H9 (cell line): Measurements from ENCODE around the gene YAF2. TPM values are rescaled to one million over a fixed set of nuclear protein-coding genes. Genes with fewer than 3 reads are reported as not detected.

Source experiments
- DNase-seq: peaks from one replicate; pipeline ENCODE4 v3.0.0-alpha.2; 2017
- H2AFZ ChIP-seq: one replicate; pipeline ENCODE4 v1.6.1; 2013; ENCODE audit warnings: mild to moderate bottlenecking, low read length, control low read depth, moderate library complexity
- H2AK5ac ChIP-seq: 2 replicates; pipeline ENCODE4 v1.6.1; 2013; ENCODE audit warnings: low read length, control low read depth, mixed read lengths; ENCODE audit not compliant: insufficient read length
- H2BK120ac ChIP-seq: one replicate; pipeline ENCODE4 v1.6.1; 2013; ENCODE audit warnings: low read depth, mild to moderate bottlenecking, low read length, control low read depth, inconsistent platforms; ENCODE audit not compliant: poor library complexity, severe bottlenecking
- H2BK12ac ChIP-seq: 2 replicates; pipeline ENCODE4 v1.6.1; 2013; ENCODE audit warnings: low read length, control low read depth, mixed read lengths, low read depth; ENCODE audit not compliant: insufficient read length
- H2BK15ac ChIP-seq: 2 replicates; pipeline ENCODE4 v1.6.1; 2013; ENCODE audit warnings: low read depth, low read length, control low read depth
- H2BK20ac ChIP-seq: one replicate; pipeline ENCODE4 v1.6.1; 2013; ENCODE audit warnings: low read depth, mild to moderate bottlenecking, low read length, control low read depth, inconsistent platforms; ENCODE audit not compliant: poor library complexity, severe bottlenecking
- H2BK5ac ChIP-seq: 2 replicates; pipeline ENCODE4 v1.6.1; 2013; ENCODE audit warnings: low read length, control low read depth, mixed read lengths; ENCODE audit not compliant: insufficient read length
- H3K14ac ChIP-seq: 2 replicates; pipeline ENCODE4 v1.6.1; 2013; ENCODE audit warnings: low read length, control low read depth; ENCODE audit not compliant: insufficient read depth
- H3K18ac ChIP-seq: 2 replicates; pipeline ENCODE4 v1.6.1; 2013; ENCODE audit warnings: low read depth, mild to moderate bottlenecking, mixed read lengths, low read length, control low read depth; ENCODE audit not compliant: insufficient read length
- H3K23ac ChIP-seq: 2 replicates; pipeline ENCODE4 v1.6.1; 2013; ENCODE audit warnings: low read length, control low read depth, mixed read lengths, low read depth; ENCODE audit not compliant: insufficient read length
- H3K23me2 ChIP-seq: 2 replicates; pipeline ENCODE4 v1.6.1; 2013; ENCODE audit warnings: low read depth, mild to moderate bottlenecking, mixed read lengths, low read length, control low read depth; ENCODE audit not compliant: insufficient read length, poor library complexity, severe bottlenecking
- H3K27ac ChIP-seq: 2 replicates; pipeline ENCODE4 v1.5.1; 2013; ENCODE audit warnings: low read length, control low read depth, mixed read lengths, low read depth; ENCODE audit not compliant: insufficient read length
- H3K27me3 ChIP-seq: 2 replicates; pipeline ENCODE4 v1.6.1; 2013; ENCODE audit warnings: low read length, control low read depth, inconsistent platforms; ENCODE audit not compliant: insufficient read depth
- H3K4ac ChIP-seq: 2 replicates; pipeline ENCODE4 v1.6.1; 2013; ENCODE audit warnings: low read depth, mild to moderate bottlenecking, control low read depth, inconsistent platforms, low read length, moderate library complexity
- H3K4me1 ChIP-seq: 2 replicates; pipeline ENCODE4 v1.6.1; 2013; ENCODE audit warnings: low read length, control low read depth, inconsistent platforms; ENCODE audit not compliant: insufficient read depth
- H3K4me2 ChIP-seq: 2 replicates; pipeline ENCODE4 v1.6.1; 2013; ENCODE audit warnings: low read length, control low read depth, mixed read lengths; ENCODE audit not compliant: insufficient read length, insufficient read depth
- H3K56ac ChIP-seq: 2 replicates; pipeline ENCODE4 v1.6.1; 2013; ENCODE audit warnings: low read depth, mild to moderate bottlenecking, mixed read lengths, low read length, control low read depth; ENCODE audit not compliant: insufficient read length
- H3K79me1 ChIP-seq: 2 replicates; pipeline ENCODE4 v1.6.1; 2013; ENCODE audit warnings: low read depth, mild to moderate bottlenecking, moderate library complexity, low read length, control low read depth, inconsistent platforms; ENCODE audit not compliant: insufficient read depth, poor library complexity, severe bottlenecking
- H3K79me2 ChIP-seq: 2 replicates; pipeline ENCODE4 v1.6.1; 2013; ENCODE audit warnings: low read length, control low read depth, inconsistent platforms; ENCODE audit not compliant: insufficient read depth
- H3K9ac ChIP-seq: 2 replicates; pipeline ENCODE4 v1.6.1; 2013; ENCODE audit warnings: low read length, control low read depth, mixed read lengths; ENCODE audit not compliant: insufficient read length; ENCODE audit errors: extremely low read depth
- H3K9me3 ChIP-seq: one replicate; pipeline ENCODE4 v1.6.1; 2013; ENCODE audit warnings: low read depth, low read length, inconsistent platforms; ENCODE audit not compliant: control insufficient read depth
- H3T11ph ChIP-seq: one replicate; pipeline ENCODE4 v1.6.1; 2013; ENCODE audit warnings: mild to moderate bottlenecking, low read length, control low read depth, inconsistent platforms
- H4K20me1 ChIP-seq: one replicate; pipeline ENCODE4 v1.6.1; 2013; ENCODE audit not compliant: control insufficient read depth, insufficient read length, insufficient read depth
- H4K5ac ChIP-seq: 2 replicates; pipeline ENCODE4 v1.6.1; 2013; ENCODE audit warnings: low read depth, mild to moderate bottlenecking, mixed read lengths, low read length, control low read depth; ENCODE audit not compliant: insufficient read length
- H4K8ac ChIP-seq: replicated peaks from 2 replicates; pipeline ENCODE4 v1.6.1; 2013; ENCODE audit warnings: low read length, control low read depth, mixed read lengths, low read depth; ENCODE audit not compliant: insufficient read length
- H4K91ac ChIP-seq: 2 replicates; pipeline ENCODE4 v1.6.1; 2013; ENCODE audit warnings: low read depth, mild to moderate bottlenecking, moderate library complexity, mixed read lengths, low read length, control low read depth; ENCODE audit not compliant: insufficient read length
- H3K27ac Mint-ChIP-seq, 3 experiments: 2 replicates in 2 of 3; 3 replicates in 1 of 3; pipeline ENCODE4 v1.8.0; 2020 to 2021; ENCODE audit warnings: mixed read lengths in 3 of 3, mild to moderate bottlenecking in 1 of 3, moderate library complexity in 1 of 3
- H3K27me3 Mint-ChIP-seq: 2 replicates; pipeline ENCODE4 v1.8.0; 2021; ENCODE audit warnings: low read depth, mild to moderate bottlenecking, moderate library complexity, mixed read lengths
- H3K36me3 Mint-ChIP-seq, 3 experiments: 2 replicates in 2 of 3; 3 replicates in 1 of 3; pipeline ENCODE4 v1.8.0; 2020 to 2021; ENCODE audit warnings: low read depth in 3 of 3, mixed read lengths in 3 of 3; ENCODE audit not compliant: insufficient read depth in 1 of 3
- H3K4me1 Mint-ChIP-seq, 2 experiments: 2 replicates each; pipeline ENCODE4 v1.8.0; 2020; ENCODE audit warnings: mixed read lengths in 2 of 2
- H3K4me3 Mint-ChIP-seq, 2 experiments: 2 replicates in 1 of 2; 3 replicates in 1 of 2; pipeline ENCODE4 v1.8.0; 2020 to 2021; ENCODE audit warnings: mild to moderate bottlenecking in 2 of 2, mixed read lengths in 2 of 2, moderate library complexity in 1 of 2
- H3K9me3 Mint-ChIP-seq, 2 experiments: 2 replicates in 1 of 2; 3 replicates in 1 of 2; pipeline ENCODE4 v1.8.0; 2020; ENCODE audit warnings: mild to moderate bottlenecking in 2 of 2, mixed read lengths in 2 of 2, moderate library complexity in 1 of 2
- CTCF ChIP-seq: fragments of 200-600 bp; sonication (generic); conservative IDR thresholded peaks from 3 replicates; pipeline ENCODE4 v1.8.0; 2021; ENCODE audit warnings: antibody characterized with exemption, mild to moderate bottlenecking
- WGBS: extraction: QIAGEN DNeasy Blood & Tissue Kit; methylation state at CpG from one replicate; pipeline ENCODE4 v1.1.7; 2013; ENCODE audit warnings: missing lambda C conversion rate, low lambda C conversion rate, mixed read lengths; ENCODE audit not compliant: insufficient read length; ENCODE audit errors: extremely low coverage; 5-methylcytosine and 5-hydroxymethylcytosine counted together
- total RNA-seq: library from RNA; stranded (reverse); gene quantifications from 2 replicates; pipeline ENCODE4 v1.2.1, GENCODE V29; 2021

YAF2 gene
- total RNA-seq, 1 experiment from 2014 or later: 1.9 TPM

- no peak within 1 kb of the TSS for H3K56ac ChIP-seq
- H3K4me2 ChIP-seq: peak within 1 kb of the TSS; percentile 93
- H3K27me3 ChIP-seq: no peaks in the 10 kb centered on the region
- peaks cover 4% of the 10 kb centered on the region; the same call in 1 of the 2 replicates for H3K4me1 ChIP-seq
- H3K79me2 ChIP-seq: peaks cover 5% of the 10 kb centered on the region; the same call in 1 of the 2 replicates
- H3K18ac ChIP-seq: peak within 1 kb of the TSS; percentile 46
- no peaks in the 10 kb centered on the region for H3K9me3 ChIP-seq
- H3K14ac ChIP-seq: peak within 1 kb of the TSS; percentile 92
- peaks cover 12% of the 10 kb centered on the region for H3K23me2 ChIP-seq
- H2AFZ ChIP-seq: no peak within 1 kb of the TSS
- no peak within 1 kb of the TSS for H4K91ac ChIP-seq
- no peak within 1 kb of the TSS for H3K27ac ChIP-seq
- no peaks in the 10 kb centered on the region for H4K20me1 ChIP-seq
- Mint-ChIP-seq H3K36me3 (no peaks in the 10 kb centered on the region), H3K4me3 (peak within 1 kb of the TSS; percentile 86 to 94), H3K4me1 (peaks cover 26 to 28% of the 10 kb centered on the region in 2 experiments), H3K9me3 (no peaks in the 10 kb centered on the region), H3K27ac (peak within 1 kb of the TSS; percentile 22 to 69 (median 28); a peak in 5 of 7 replicates), H3K27me3 (peaks cover 22% of the 10 kb centered on the region)
- no peak within 1 kb of the TSS for H2BK120ac ChIP-seq
- H2BK15ac ChIP-seq: no peak within 1 kb of the TSS; the same call in 1 of the 2 replicates
- H3K79me1 ChIP-seq: peaks cover 4% of the 10 kb centered on the region
- no peak within 1 kb of the TSS for H3K4ac ChIP-seq
- TF ChIP-seq CTCF: no peak
- no peak within 1 kb of the TSS for H4K8ac ChIP-seq
- no peak within 1 kb of the TSS for H3T11ph ChIP-seq
- peak; percentile 92 for DNase-seq
- no peak within 1 kb of the TSS for H4K5ac ChIP-seq
- no peak within 1 kb of the TSS for H2AK5ac ChIP-seq
- no CpG with 5 or more reads among the region's 106 CpGs for WGBS
- no peak within 1 kb of the TSS for H2BK12ac ChIP-seq
- no peak within 1 kb of the TSS for H2BK5ac ChIP-seq
- H3K23ac ChIP-seq: no peak within 1 kb of the TSS
- peak within 1 kb of the TSS; percentile 49 for H3K9ac ChIP-seq
- no peak within 1 kb of the TSS for H2BK20ac ChIP-seq
These were observed 93.4 kb downstream of the YAF2 start, which contains the start of gene GXYLT1 for GRCh38 chr12:42144408-42145196. TSS of gene GXYLT1 (minus strand) at chr12:42144874. CDS start at chr12:42144646, 228 bp downstream.
